CD4-positive, alpha-beta T cell treated with Interleukin-15 for 4 hours (primary cell): ENCODE results near the gene IDI2.
A peak's percentile ranks its signal among the peaks of the same experiment; 100 is the strongest.

ENCODE experiments used
- DNase-seq: peaks from one replicate; pipeline ENCODE4 v3.0.0-alpha.2; 2020; ENCODE audit warnings: low spot score

Gene IDI2

GRCh38 chr10:1007583-1007982, 18.1 kb downstream of the IDI2 start:
- no peak for DNase-seq

- DNase-seq, result no peak
These were observed 19.1 kb downstream of the IDI2 start for GRCh38 chr10:1006573-1006972.

DNA sequence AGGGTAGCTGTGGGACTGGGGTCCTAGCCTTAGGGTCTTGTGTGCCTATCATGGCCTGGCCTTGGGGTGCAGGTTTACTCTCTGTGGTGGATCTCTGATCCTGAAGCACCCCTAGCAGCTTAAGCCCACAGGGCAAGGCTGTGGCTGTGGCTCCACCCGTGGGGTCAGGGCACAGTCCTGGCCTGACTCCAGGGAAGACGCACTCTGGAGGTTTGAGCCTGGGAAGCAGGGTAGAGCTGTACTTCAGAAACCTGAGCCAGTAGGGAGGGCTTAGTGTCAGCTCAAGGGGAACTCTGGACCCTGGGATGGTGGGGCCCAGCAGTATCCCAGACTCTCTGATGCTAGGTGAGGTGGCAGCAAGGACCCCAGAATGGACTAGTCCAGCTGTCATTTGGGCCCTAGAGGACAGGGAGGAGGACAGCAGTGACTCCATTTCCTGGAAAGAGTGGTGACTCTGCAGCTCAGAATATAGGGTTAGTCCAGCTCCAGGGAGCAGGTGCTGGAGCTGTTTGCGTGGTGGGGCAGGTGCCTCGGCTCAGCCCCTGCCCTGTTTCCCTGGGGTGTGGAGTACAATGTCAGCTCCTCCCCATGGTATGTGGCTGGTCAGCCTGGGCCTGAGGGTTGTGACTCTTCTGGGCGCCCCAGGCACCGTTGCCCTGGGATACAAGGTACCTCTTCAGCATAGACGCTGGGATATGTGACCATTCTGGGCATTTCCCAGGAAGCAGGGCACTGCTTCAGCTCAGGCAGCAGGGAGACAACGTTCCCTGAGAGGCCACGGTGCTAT, 21.6 kb downstream of the IDI2 start:
- DNase-seq, result no peak

DNA sequence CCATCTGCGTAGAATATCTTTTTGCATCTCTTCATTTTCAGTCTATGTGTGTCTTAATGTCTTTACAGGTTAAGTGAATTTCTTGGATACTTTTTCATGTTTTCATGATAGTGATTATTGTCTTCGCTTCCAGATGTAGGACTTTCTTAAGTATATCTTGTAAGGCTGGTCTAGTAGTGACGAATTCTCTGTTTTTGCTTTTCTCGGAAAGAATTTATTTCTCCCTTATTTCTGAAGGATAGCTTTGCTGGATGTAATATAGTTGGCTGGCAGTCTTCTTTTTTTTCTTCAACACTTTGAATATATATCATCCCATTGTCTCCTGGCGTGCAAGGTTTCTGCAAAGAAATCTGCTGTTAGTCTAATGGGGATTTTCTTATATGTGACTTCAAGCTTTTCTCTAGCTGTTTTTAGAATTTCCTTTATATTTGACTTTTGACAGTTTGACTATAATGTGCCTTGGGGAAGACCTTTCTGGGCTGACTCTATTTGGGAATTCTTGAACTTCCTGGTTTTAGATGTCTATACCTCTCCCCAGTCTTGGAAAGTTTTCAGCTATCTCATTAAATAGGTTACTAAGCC, 23.1 kb downstream of the IDI2 start:
- no peak for DNase-seq

DNA sequence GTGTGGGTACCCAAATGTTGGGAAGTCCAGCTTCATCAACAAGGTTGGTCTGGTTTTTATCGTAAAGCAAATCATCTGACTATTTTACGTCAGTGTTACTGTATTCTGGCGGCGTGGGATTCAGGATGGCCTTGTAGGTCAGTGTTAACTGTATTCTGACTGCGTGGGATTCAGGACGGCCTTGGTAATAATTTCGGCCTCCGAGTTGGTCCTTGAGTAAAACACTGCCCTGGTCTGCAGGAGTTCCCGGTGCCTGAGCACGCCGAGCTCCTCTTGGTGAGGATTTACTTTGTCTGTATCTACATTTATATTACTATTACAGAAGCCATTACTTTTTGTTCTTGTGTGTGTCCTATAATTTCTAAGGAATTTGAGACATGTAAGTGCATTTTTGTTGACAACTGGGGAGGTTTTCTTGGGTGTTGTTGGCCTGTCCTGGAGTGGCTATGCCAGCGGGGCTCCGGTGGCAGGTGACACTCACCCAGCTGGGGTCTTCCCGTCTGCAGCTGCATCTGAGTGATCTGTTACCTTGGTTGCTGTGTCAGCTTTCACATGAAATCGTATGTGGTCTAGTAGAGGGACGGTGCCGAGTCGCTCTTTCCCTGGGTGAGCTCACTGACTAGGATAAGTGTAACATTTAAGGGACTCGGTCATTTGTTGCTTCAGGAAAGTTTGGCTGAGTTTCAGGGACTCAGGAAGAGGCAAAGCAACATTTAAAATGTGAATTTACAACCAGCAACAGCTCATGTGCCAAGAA, 28.2 kb downstream of the IDI2 start:
- DNase-seq, result no peak

DNA sequence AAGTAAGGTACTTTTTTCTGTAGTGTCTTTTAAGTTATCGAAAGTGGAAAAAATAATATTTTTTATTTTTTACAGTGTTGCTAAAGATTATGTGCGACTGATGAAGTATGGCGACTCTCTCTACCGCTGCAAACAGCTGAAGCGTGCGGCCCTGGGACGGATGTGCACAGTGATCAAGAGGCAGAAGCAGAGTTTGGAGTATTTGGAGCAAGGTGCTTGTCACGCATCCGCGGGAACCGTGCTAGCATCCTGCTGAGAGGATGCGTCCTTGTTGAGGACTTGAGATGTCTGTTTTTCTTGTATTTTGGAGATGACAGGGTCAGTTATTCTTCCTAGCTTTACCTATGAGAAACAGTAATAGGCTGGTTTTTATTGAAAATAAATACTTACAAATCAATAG, 29.6 kb downstream of the IDI2 start:
- DNase-seq, result no peak

- DNase-seq, result no peak
These were observed 30.1 kb downstream of the IDI2 start for GRCh38 chr10:995559-995926.

DNA sequence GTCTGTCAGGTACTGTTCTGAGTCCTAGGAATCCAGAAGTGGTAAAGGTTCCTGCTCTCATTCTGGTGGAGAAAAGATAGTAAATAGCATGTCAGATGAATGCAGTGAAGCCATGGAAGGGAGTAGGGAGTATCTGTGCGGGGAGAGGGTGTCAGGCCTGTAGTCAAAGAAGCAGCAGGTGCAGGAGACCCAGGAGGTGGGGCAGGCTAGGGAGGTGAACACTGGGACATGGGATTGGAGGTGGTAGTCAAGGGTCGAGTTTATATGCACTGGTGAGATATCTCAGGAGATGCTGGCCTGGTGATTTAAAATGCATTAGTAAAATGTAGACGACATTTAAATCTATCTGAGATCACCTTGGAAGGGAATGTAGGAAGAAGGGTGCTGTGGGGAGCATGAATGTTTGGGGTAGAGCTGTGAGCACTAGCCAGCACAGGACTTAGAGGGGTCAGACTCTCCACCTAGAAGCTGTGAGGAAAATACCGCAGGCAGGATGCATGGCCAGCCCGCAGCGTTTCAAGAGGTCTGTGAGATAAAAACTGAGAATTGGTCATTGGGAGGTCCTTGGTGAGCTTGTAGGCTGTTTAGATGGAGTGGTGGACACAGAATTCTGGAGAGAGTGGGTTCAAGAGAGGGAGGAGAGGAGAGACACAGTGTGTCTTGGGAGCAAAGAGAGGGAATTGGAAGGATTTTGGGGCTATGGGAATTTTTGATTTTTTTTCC, 30.7 kb downstream of the IDI2 start:
- no peak for DNase-seq

GRCh38 chr10:992871-993270, 32.8 kb downstream of the IDI2 start:
- no peak for DNase-seq

GRCh38 chr10:992467-992866, 33.2 kb downstream of the IDI2 start:
- no peak for DNase-seq

DNA sequence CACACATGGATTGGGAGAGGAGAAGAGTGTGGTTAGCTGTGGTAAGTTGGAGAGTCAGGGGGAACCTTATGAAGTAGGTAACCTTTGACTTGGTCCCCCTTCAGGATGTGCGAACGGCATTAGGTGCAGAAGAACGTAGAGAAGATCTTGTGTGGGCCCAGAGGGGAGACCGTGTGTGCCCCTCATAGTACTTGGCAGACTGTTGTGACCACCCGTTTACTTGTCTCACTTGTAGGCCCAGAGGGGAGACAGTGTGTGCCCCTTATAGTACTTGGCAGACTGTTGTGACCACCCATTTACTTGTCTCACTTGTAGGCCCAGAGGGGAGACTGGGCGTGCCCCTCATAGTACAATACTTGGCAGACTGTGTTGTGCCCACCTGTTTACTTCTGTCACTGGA, 34.9 kb downstream of the IDI2 start:
- no peak for DNase-seq

DNA sequence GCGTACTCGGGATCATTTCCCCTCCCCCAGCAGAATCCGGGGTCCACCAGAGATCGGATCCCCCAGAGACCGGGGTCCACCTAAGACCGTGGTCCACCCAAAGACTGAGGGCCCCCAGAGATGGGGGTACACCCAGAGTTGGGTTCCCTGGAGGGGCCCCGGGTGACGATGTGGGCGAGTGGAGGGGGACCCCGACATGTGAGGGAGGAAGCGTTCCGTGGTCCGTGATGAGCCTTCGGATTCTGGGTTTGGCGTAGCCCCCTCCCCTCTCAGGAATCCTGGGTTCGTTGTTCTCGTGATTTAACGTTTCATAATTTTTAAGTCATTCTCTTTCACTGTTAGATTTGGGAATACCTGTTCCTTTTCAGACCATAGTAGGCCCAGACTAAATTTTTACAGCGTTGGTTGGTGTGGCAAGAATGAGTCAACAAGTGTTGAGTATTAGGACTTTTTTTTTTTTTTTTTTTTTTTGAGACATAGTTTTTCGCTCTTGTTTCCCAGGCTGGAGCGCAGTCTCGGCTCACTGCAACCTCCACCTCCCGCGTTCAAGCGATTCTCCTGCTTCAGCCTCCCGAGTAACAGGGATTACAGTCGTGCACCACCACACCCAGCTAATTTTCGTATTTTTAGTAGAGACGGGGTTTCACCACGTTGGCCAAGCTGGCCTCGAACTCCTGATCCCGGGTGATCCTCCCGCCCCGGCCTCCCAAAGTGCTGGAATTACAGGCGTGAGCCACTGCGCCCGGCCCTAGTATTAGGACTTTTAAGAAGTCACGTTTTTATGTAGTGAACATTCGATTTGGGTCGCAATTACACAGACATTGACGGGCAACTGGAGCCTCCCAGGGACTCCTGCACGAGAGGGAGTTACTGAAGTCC, 36.8 kb downstream of the IDI2 start:
- peak; percentile 4 for DNase-seq

DNA sequence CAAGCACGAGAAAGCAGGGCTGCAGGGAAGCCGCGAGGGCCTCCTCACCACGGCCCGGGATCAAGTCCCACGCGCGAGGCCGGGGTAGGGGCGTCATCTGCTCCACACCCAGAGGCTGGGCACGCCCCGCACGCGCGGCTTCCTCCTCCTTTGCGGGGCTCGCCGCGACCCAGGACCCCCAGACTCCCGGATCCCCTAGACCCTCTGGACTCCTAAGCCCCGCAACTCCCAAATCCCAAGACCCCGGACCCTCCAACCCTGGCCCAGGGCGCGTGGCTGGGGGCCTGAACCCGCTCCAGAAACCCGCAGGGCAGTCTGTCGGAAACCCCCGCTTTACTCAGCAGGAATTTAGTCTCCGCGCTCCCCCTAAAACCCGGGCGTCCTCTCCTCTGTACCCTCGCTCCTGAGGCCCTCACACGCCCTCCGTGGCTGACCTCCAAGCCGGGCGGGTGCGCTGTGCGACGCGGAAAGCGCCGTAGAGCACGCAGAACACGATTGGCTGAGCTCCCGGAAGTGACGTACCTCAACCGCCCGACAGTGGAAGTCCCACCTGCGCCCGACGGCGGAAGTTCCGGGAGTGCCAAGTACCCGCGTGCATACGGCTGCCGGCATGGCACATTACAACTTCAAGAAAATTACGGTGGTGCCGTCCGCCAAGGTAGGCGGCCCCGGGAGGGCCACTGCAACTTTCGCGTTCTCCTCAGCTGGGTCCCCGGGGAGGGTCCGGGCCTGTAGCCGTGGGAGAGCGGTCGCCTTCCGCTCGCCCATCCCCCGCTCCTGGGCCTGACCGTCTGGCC, 37.6 kb downstream of the IDI2 start, which contains the start of gene GTPBP4:
Gene GTPBP4 (plus strand): TSS at position 565 of the 797 bp plus-strand sequence. CDS start 46 bp downstream, at position 611.
- peak; percentile 96 for DNase-seq

DNA sequence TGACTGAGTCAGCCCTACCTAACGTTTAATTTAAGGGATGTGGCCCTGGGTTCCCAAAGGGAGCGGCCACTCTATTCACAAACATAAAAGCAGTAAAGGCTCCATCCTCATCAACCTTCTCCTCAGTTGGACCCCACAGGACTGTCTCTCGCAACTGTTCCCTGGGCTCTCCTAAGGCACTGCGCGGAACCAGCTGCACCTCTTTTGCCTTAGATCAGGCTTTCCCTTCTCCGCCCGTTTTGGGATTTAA, 38.1 kb downstream of the IDI2 start:
- no peak for DNase-seq

DNA sequence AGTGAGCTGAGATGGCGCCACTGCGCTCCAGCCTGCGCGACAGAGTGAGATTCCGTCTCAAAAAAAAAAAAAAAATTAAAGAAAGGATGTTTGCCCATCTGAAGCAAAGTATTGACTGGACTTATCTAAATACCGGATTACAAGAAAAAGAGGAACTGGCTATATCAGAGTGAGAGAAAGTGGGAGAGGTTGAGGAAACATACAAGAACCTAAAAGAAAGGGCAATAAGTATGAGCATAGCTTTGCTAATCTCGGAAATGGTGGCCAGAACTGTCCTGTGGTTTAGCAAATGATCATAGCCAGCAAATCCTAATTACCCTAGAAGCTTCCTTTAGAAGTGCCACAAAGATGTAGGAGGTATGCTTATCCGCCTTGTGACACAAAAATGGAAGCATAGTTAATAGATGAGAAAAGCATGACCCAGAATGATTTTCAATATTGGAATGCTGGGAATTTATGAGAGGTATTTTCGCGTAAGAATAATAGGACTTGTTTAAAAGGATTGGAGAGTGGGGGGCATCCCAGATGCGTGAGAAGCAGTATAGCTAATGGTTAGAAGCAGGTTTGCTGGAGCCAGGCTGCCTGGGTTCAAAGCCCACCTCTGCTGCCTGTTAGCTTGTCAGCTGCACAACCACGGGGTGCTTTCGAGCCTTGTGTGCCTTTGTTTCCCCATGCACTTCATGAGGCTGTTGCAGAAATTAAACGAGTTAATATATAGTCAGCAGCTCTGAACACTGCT, 38.6 kb downstream of the IDI2 start:
- no peak for DNase-seq

- no peak for DNase-seq
These were observed 39.4 kb downstream of the IDI2 start for GRCh38 chr10:986137-986825.

DNA sequence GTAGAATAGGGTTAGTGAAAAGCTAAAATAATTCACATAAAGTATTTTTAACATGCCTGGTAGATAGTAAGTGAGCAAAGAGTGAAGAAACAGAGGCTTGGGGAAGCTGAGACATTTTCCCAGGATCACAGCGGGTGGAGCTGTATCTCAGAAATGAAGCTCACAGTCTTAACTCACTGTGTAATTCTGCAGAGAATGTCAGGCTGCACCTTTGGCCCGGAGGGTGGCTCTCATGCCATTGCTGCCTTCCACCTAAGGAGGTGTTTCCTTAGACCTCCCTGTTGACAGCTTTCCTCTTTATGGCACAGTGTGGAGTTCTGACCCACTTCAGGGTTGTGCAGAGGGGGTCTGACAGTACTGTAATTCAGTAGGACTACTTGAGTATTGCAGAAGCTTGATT, 40.3 kb downstream of the IDI2 start:
- DNase-seq, result no peak

DNA sequence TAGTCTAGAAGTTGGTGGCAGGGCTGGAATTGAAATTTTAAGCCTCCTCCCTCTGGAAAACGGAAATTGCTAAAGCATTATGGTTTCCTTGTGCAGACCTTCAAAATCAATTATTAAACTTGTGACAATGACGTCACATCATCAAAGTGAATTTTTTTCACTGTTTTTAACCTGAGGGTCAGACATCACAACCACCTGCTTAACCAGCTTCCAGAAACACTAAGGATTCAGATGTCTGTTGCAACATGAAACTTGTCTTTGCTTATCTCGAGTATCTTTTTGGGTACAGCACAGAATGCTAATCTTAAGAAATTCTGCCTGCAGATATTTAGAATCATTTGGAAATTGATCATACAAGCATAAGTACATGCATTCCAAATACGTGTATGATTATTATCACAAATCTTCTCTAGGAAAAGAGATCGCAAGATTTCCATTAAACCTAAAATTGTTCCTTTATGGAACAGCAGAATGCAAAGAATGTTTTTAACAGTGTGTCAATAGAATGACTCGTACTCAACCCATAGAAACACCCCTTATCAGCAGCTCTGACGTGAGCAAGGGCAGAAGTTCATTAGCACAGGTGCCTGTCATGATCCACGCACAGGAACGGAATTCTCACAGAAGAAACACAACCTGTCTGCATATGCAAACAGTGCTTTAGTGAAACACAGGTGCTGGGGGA, 41.5 kb downstream of the IDI2 start:
- no peak for DNase-seq

GRCh38 chr10:983401-983800, 42.3 kb downstream of the IDI2 start:
- no peak for DNase-seq
